Immature natural killer cell (primary cell): ENCODE measurements around the gene CFAP65. TPM values are rescaled to one million over a fixed set of nuclear protein-coding genes. Genes with fewer than 3 reads are reported as not detected.

Experiments
- DNase-seq, 3 donors: peaks; one replicate each; pipeline ENCODE4 v3.0.0; 2022; ENCODE audit warnings: mixed read lengths in 1 of 3
- H3K27ac Mint-ChIP-seq, 6 donors: one replicate each; pipeline ENCODE4 v1.8.0; 2020; ENCODE audit warnings: mixed read lengths in 6 of 6, mild to moderate bottlenecking in 5 of 6, inconsistent platforms in 4 of 6, moderate library complexity in 3 of 6
- H3K27me3 Mint-ChIP-seq, 3 donors: one replicate each; pipeline ENCODE4 v1.8.0; 2020 to 2021; ENCODE audit warnings: low read depth in 3 of 3, mild to moderate bottlenecking in 3 of 3, mixed read lengths in 3 of 3, moderate library complexity in 3 of 3, inconsistent platforms in 1 of 3
- H3K36me3 Mint-ChIP-seq, 3 donors: one replicate each; pipeline ENCODE4 v1.8.0; 2020; ENCODE audit warnings: mixed read lengths in 3 of 3, inconsistent platforms in 2 of 3, mild to moderate bottlenecking in 2 of 3
- H3K4me1 Mint-ChIP-seq, 2 donors: one replicate each; pipeline ENCODE4 v1.8.0; 2020; ENCODE audit warnings: inconsistent platforms in 2 of 2, mild to moderate bottlenecking in 2 of 2, mixed read lengths in 2 of 2, moderate library complexity in 1 of 2
- H3K4me3 Mint-ChIP-seq, 5 donors: one replicate each; pipeline ENCODE4 v1.8.0; 2020; ENCODE audit warnings: mild to moderate bottlenecking in 5 of 5, mixed read lengths in 5 of 5, inconsistent platforms in 3 of 5, moderate library complexity in 3 of 5
- H3K9me3 Mint-ChIP-seq, 6 donors: one replicate each; pipeline ENCODE4 v1.8.0; 2020; ENCODE audit warnings: mild to moderate bottlenecking in 6 of 6, mixed read lengths in 6 of 6, inconsistent platforms in 4 of 6, moderate library complexity in 3 of 6
- polyA plus RNA-seq, 3 donors: library from polyadenylated mRNA; unstranded; fragments of 300-500 nt; fragmentation: Illumina TruSeq; gene quantifications; one replicate each; pipeline ENCODE4 v1.2.3, GENCODE V29; 2021

Gene CFAP65
- polyA plus RNA-seq, 3 donors from 2014 or later, result not detected

GRCh38 chr2:218983934-218984238, 57.4 kb downstream of the CFAP65 start:
- DNase-seq, result no peak
- Mint-ChIP-seq H3K4me1 (peaks cover 7 to 20% of the 10 kb centered on the region in 2 donors), H3K9me3 (no peaks in the 10 kb centered on the region), H3K36me3 (no peaks in the 10 kb centered on the region), H3K27me3 (peaks cover 15 to 40% (median 38%) of the 10 kb centered on the region in 3 donors), H3K27ac (no peak overlapping the region), H3K4me3 (no peak overlapping the region)

- DNase-seq, result no peak
- no peak overlapping the region for H3K27ac Mint-ChIP-seq
- H3K4me1 Mint-ChIP-seq, result peaks cover 7 to 20% of the 10 kb centered on the region in 2 donors
- peak overlapping the region in 2 of 5 donors; percentile 21 to 38 for H3K4me3 Mint-ChIP-seq
- H3K36me3 Mint-ChIP-seq, result no peaks in the 10 kb centered on the region
- no peaks in the 10 kb centered on the region for H3K9me3 Mint-ChIP-seq
- peaks cover 17 to 42% (median 36%) of the 10 kb centered on the region in 3 donors for H3K27me3 Mint-ChIP-seq
Measured at GRCh38 chr2:218983263-218983933, 57.9 kb downstream of the CFAP65 start.

GRCh38 chr2:218982586-218983262, 58.6 kb downstream of the CFAP65 start:
- no peak overlapping the region for H3K27ac Mint-ChIP-seq
- no peaks in the 10 kb centered on the region for H3K9me3 Mint-ChIP-seq
- peaks cover 7 to 20% of the 10 kb centered on the region in 2 donors for H3K4me1 Mint-ChIP-seq
- H3K4me3 Mint-ChIP-seq, result peak overlapping the region in 1 of 5 donors; percentile 27
- peaks cover 19 to 45% (median 37%) of the 10 kb centered on the region in 3 donors for H3K27me3 Mint-ChIP-seq
- no peak for DNase-seq
- H3K36me3 Mint-ChIP-seq, result no peaks in the 10 kb centered on the region

DNA sequence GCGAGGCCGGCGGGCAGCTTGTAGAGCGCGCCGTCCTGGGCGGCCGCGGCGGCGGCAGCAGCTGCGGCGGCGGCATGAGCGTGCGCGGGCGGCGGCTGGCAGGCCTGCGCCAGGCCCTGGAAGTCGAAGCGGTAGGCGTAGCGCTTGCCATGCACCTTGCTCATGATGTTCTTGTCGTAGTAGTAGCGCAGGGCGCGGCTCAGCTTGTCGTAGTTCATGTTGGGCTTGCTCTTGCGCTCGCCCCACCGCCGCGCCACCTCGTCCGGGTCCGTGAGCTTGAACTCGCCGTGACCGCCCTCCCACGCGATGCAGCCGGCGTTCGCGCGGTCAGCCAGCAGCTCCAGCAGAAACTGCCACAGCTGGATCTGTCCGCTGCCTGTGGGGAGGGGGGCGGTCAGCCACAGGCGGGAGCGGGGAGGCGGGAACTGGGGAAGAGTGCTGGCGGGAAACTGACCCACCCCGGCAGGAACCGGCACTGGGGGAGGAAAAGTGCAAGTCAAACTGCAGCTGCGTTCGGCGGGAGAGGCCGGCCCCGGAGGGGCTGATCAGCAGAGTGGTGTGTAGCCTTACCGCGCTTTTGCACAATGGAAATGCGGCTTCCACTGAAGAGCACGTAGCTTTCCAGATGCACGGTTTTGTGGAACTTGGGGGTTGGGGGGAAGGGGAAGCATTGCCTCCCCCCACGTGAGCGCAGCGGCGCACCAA, 59.3 kb downstream of the CFAP65 start:
- H3K4me3 Mint-ChIP-seq, result peak overlapping the region in 1 of 5 donors; percentile 27
- H3K27ac Mint-ChIP-seq, result no peak overlapping the region
- H3K4me1 Mint-ChIP-seq, result peaks cover 7 to 20% of the 10 kb centered on the region in 2 donors
- no peaks in the 10 kb centered on the region for H3K9me3 Mint-ChIP-seq
- H3K27me3 Mint-ChIP-seq, result peaks cover 19 to 41% (median 39%) of the 10 kb centered on the region in 3 donors
- no peak for DNase-seq
- no peaks in the 10 kb centered on the region for H3K36me3 Mint-ChIP-seq

DNA sequence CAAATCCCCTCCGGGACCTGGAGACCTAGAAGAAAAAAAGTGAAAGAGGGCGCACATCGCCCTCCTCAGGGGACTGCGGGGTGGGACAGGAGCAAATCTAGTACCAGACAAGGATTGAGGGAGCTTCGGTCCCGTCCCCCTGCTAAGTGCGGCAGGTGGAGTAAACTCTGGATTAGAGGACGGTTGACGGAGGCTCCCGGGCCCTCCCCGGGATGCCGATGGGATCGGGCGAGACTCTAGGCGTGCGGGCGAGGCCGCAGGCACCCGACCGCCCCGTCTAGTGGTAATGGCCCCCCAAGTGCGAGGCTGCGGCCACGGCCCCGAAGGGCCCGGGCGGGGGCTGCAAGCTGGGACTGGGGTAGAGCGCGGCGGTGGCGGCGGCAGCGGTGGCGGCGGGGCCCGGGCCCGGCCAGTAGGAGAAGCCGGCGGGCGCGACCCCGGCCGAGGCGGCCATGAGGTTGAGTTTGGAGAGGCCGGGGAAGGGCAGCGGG, 59.9 kb downstream of the CFAP65 start:
- no peak for DNase-seq
- peaks cover 7 to 20% of the 10 kb centered on the region in 2 donors for H3K4me1 Mint-ChIP-seq
- H3K27me3 Mint-ChIP-seq, result peaks cover 19 to 42% (median 41%) of the 10 kb centered on the region in 3 donors
- no peak overlapping the region for H3K27ac Mint-ChIP-seq
- peak overlapping the region; percentile 35 to 74 (median 68) for H3K4me3 Mint-ChIP-seq
- H3K9me3 Mint-ChIP-seq, result no peaks in the 10 kb centered on the region
- H3K36me3 Mint-ChIP-seq, result no peaks in the 10 kb centered on the region

DNA sequence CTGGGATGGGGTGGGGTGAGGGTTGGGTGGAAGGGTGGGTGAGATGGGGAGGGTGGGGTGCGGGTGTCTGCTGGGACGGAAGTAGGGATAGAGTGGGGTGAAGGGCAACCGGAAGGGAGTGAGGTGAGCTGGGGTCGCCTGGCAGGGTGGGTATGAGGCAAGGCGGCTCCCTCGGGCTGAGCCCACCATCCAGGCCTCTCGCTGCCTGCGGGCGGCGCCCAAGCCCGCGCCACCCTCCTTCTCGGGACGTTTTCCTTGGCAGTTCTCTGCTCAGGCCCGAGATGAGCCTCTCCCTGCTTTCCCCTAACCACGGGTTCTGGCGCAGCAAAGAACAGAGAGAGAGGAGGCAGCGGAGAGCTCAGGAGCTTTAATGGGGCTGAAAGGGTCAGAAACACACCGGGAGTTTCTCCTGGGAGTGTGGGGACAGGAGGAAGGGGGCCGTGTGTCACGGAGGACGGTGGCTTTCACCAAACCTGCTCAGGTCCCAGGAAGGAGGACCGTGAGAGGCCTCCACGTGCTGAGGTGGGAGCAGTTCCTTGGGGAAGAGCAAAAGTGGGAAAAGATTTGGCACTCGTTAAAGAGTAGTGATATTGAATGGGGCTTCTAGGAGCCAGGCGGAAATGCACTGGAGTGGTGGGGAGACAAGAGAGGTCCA, 60.5 kb downstream of the CFAP65 start:
- Mint-ChIP-seq H3K4me1 (peaks cover 7 to 20% of the 10 kb centered on the region in 2 donors), H3K9me3 (no peaks in the 10 kb centered on the region), H3K36me3 (no peaks in the 10 kb centered on the region), H3K4me3 (peak overlapping the region; percentile 35 to 74 (median 68)), H3K27me3 (peaks cover 18 to 42% (median 36%) of the 10 kb centered on the region in 3 donors), H3K27ac (no peak overlapping the region)
- no peak for DNase-seq

DNA sequence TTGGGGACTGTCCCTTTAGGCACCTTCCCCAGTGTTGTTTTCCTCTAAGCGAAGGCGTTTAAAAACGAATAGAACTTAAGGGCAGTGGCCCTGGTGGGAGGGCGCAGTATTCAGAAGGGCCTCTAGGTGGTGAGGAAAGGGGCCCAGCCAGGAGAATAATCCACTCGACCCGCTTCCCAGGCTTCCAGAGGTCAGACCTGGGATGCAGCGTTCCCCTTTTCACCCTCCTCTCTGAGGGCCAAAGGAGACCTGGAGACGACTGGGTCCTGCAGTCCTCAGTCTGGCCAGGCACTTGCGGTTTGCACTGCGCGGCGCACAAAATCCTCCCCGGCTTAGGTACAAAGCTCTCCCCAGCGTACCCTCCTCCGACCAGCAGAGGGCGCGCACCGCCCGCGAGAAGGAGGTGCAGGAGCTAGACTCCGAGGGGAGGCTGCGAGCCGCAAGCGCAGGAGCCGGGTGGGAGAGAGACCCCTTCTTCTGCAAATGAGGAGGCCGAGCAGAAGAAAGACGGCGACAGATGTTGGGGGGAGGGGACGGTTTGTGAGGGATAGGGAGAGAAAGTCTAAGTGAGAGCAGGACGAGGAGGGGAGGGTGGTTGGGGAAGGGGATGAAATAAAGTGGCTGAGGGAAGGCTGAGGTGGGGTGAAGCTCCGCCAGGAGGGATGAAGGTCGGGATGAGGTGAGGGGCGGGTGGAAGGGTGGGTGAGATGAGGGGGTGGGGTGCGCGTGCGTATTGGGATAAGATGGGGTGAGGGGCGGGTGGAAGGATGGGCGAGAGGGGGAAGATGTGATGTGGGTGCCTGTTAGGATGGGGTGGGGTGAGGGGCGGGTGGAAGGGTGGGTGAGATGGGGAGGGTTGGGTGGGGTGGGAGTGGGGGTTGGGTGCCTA, 61.2 kb downstream of the CFAP65 start:
- Mint-ChIP-seq H3K27me3 (peaks cover 18 to 49% (median 32%) of the 10 kb centered on the region in 3 donors), H3K36me3 (no peaks in the 10 kb centered on the region), H3K4me3 (peak overlapping the region; percentile 32 to 65 (median 54)), H3K9me3 (peaks cover 0 to 1% (median 0%) of the 10 kb centered on the region in 6 donors), H3K27ac (no peak overlapping the region), H3K4me1 (peaks cover 7 to 20% of the 10 kb centered on the region in 2 donors)
- DNase-seq, result peak; percentile 60 to 69 (median 65)

GRCh38 chr2:218975060-218975777, 66.1 kb downstream of the CFAP65 start:
- Mint-ChIP-seq H3K9me3 (peaks cover 0 to 2% (median 0%) of the 10 kb centered on the region in 6 donors), H3K27me3 (peaks cover 17 to 34% (median 20%) of the 10 kb centered on the region in 3 donors), H3K4me1 (peaks cover 0 to 9% of the 10 kb centered on the region in 2 donors), H3K36me3 (no peaks in the 10 kb centered on the region), H3K27ac (no peak overlapping the region), H3K4me3 (no peak overlapping the region)
- no peak for DNase-seq

- peaks cover 0 to 2% (median 0%) of the 10 kb centered on the region in 6 donors for H3K9me3 Mint-ChIP-seq
- H3K4me3 Mint-ChIP-seq, result no peak overlapping the region
- no peak for DNase-seq
- H3K27me3 Mint-ChIP-seq, result peaks cover 9 to 25% (median 12%) of the 10 kb centered on the region in 3 donors
- H3K36me3 Mint-ChIP-seq, result no peaks in the 10 kb centered on the region
- no peak overlapping the region for H3K27ac Mint-ChIP-seq
- no peaks in the 10 kb centered on the region for H3K4me1 Mint-ChIP-seq
Measured at GRCh38 chr2:218970894-218971293, 70.4 kb downstream of the CFAP65 start.

DNA sequence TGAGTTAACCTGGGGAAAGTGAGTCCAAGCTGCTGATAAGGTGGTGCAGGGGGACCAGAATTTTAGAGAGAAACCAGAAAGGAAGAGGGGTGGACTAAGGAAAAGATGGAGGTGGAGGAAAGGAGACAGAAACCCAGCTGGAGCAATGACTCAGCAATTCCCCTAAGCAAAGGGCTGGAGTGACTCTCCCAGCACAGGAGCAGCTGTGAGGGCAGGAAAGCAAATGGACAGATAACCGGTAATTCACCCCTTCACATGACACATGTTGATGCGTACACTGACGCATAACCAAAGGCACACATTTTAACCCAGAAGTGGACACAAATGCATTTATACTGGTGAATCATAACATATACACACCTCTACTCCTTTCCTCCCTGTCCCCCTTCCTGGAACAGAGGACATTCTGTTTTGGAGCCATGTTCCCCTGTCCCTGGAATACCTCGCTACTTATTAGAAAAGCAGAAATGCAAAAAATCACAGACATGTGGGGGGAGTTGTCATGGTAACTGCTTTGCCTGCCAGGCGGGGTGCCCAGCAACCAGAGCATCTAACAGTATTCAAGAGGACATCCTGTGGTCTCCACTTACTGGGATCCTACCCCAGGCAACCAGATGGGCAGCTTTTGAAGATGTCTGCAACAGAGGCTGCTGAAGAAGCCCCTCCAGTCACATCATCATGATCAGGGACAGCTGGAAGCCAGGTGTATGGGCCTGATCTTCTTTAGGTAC, 77.1 kb downstream of the CFAP65 start:
- peaks cover 0 to 5% (median 2%) of the 10 kb centered on the region in 6 donors for H3K9me3 Mint-ChIP-seq
- no peak overlapping the region for H3K27ac Mint-ChIP-seq
- H3K27me3 Mint-ChIP-seq, result peaks cover 17 to 40% (median 19%) of the 10 kb centered on the region in 3 donors
- peaks cover 5 to 13% of the 10 kb centered on the region in 2 donors for H3K4me1 Mint-ChIP-seq
- no peak overlapping the region for H3K4me3 Mint-ChIP-seq
- no peaks in the 10 kb centered on the region for H3K36me3 Mint-ChIP-seq
- no peak for DNase-seq

- Mint-ChIP-seq H3K9me3 (peaks cover 0 to 7% (median 2%) of the 10 kb centered on the region in 6 donors), H3K27ac (no peak overlapping the region), H3K4me1 (peaks cover 5 to 19% of the 10 kb centered on the region in 2 donors), H3K36me3 (no peaks in the 10 kb centered on the region), H3K27me3 (peaks cover 23 to 34% (median 24%) of the 10 kb centered on the region in 3 donors), H3K4me3 (peak overlapping the region in 1 of 5 donors; percentile 3)
- no peak for DNase-seq
Measured at GRCh38 chr2:218963601-218964000, 77.7 kb downstream of the CFAP65 start.
